Measurements from ENCODE around the gene TAF8. TPM values are rescaled to one million over a fixed set of nuclear protein-coding genes. Genes with fewer than 3 reads are reported as not detected.

The TAF8 gene
- total RNA-seq, 4 donors from 2014 or later: 15.8 to 24.0 (median 18.9) TPM

- DNase-seq (ENCODE audit: low spot score in 2 of 2): peak; percentile 81 to 97
- 32 to 41% methylated on average over 20 to 21 of the region's 21 CpGs for WGBS, 2 donors
- intact Hi-C loops (cut with DNase I; ENCODE audit: low total_unique reads): loop anchor here (5.0 kb wide), 2 partner anchors 102 to 262 kb away; partner anchors contain the start of genes CCND3 and PRICKLE4
- no peak for TF ChIP-seq POLR2A (IDR thresholded peaks at IDR 0.05)
- TF ChIP-seq CTCF (IDR thresholded peaks at IDR 0.05): peak in 1 of 3 donors; percentile 94
- H3K4me3 ChIP-seq (ENCODE audit: low read depth, poor library complexity, severe bottlenecking): no peak overlapping the region
These were observed 6.4 kb upstream of the TAF8 start for GRCh38 chr6:42043787-42044475.

GRCh38 chr6:42045538-42046460, 4.5 kb upstream of the TAF8 start:
- 10 to 14% methylated on average over 14 of the region's 14 CpGs for WGBS, 2 donors
- TF ChIP-seq POLR2A (IDR thresholded peaks at IDR 0.05) (no peak), CTCF (IDR thresholded peaks at IDR 0.05) (no peak)
- DNase-seq (ENCODE audit: low spot score in 2 of 2): peak; percentile 96 to 99
- no peak overlapping the region for H3K4me3 ChIP-seq (ENCODE audit: low read depth, poor library complexity, severe bottlenecking)
- intact Hi-C loops (cut with DNase I; ENCODE audit: low total_unique reads): no loop called here

GRCh38 chr6:42046464-42047212, 3.7 kb upstream of the TAF8 start:
- WGBS, 2 donors: 53 to 62% methylated on average over 12 of the region's 12 CpGs
- no peak overlapping the region for H3K4me3 ChIP-seq (ENCODE audit: low read depth, poor library complexity, severe bottlenecking)
- TF ChIP-seq POLR2A (IDR thresholded peaks at IDR 0.05) (no peak), CTCF (IDR thresholded peaks at IDR 0.05) (no peak)
- no peak for DNase-seq (ENCODE audit: low spot score in 2 of 2)
- intact Hi-C loops (cut with DNase I; ENCODE audit: low total_unique reads): no loop called here

- intact Hi-C loops (cut with DNase I; ENCODE audit: low total_unique reads): no loop called here
These were observed 3.1 kb upstream of the TAF8 start for GRCh38 chr6:42047213-42047590.

More at GRCh38 chr6:42047213-42047590, 3.1 kb upstream of the TAF8 start:
- 46 to 49% methylated on average over 4 of the region's 4 CpGs for WGBS, 2 donors
- TF ChIP-seq POLR2A (IDR thresholded peaks at IDR 0.05): no peak
- TF ChIP-seq CTCF (IDR thresholded peaks at IDR 0.05): no peak
- no peak for DNase-seq (ENCODE audit: low spot score in 2 of 2)
- H3K4me3 ChIP-seq (ENCODE audit: low read depth, poor library complexity, severe bottlenecking): no peak overlapping the region

Measured in lower leg skin (tissue), 4 donors.